HG03097 (cell line): ENCODE results near the gene IKBKG.
"Not testable (repeated sequence)": the region's sequence is repeated elsewhere in the genome, so short reads cannot be mapped to it uniquely, and the experiment has no call there.

Experiments used
- ATAC-seq: cut with Tn5 transposase; IDR thresholded peaks from one replicate; pipeline ENCODE4 v1.9.1; 2021; ENCODE audit not compliant: unreplicated experiment, low FRiP score

IKBKG gene

GRCh38 chrX:154547245-154548027 is at the start of gene IKBKG:
IKBKG (plus strand) TSS chrX:154547620; CDS start chrX:154552003, 4,383 bp downstream.
- peak; percentile 77 for ATAC-seq

- not testable (repeated sequence) for ATAC-seq
Observed at GRCh38 chrX:154501423-154501822, 46.0 kb upstream of the IKBKG start.

DNA sequence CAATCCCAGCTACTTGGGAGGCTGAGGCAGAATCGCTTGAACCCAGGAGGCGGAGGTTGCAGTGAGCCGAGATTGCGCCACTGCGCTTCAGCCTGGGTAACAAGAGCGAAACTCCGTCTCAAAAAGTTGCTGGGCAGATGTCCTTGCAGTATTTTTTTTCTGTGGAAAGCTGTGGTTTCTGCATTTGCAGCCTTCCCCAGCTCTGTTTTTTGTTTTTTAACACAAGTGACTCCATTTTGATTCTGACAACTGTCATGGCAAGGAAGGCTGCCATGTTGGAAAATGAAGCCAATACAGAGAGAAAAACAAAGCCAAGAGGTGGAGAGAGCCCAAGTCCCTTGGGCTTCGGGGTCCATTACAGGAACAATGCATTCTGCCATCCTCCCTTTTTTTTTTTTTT is 45.3 kb upstream of the IKBKG start:
- ATAC-seq, result no peak

GRCh38 chrX:154502989-154503388 is 44.4 kb upstream of the IKBKG start:
- ATAC-seq, result no peak

- ATAC-seq, result no peak
Observed at GRCh38 chrX:154505734-154506133, 41.7 kb upstream of the IKBKG start.

GRCh38 chrX:154506483-154507332 is 40.7 kb upstream of the IKBKG start:
- no peak for ATAC-seq

DNA sequence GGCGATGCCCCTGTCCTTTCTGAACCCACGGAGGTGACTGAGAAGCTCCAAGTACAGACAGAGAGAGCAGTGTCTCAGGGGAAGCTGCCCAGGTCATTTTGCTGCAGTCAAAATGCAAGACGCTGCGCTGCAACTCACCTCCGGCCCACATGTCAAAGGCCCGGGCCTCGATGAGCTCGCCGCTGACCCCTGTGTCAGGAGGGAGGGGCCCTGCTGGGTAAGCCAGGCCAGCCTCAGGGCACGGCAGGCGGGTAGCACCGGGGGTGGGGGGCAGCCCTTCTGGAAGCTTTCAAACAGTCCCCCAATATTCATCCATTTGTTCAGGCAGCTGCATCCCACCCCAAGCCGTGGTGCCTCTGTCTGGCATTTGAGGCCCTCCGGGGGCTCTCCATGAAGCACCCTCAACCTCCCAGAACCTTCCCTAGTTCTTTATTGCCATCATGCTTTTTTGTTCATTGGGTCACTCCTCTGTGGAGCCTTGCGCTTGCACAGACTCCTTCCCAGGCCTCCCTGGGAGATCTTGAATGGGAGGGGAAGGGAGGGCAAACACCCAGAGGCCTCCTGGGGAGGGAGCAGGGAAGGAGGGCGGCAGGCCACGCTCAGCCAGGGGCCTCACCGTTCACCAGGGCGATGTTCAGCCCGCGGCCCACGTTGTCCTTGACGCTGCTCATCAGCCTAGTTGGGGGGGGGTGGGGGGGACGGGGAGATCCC is 39.6 kb upstream of the IKBKG start:
- no peak for ATAC-seq

- no peak for ATAC-seq
Observed at GRCh38 chrX:154508384-154508745, 39.1 kb upstream of the IKBKG start.

DNA sequence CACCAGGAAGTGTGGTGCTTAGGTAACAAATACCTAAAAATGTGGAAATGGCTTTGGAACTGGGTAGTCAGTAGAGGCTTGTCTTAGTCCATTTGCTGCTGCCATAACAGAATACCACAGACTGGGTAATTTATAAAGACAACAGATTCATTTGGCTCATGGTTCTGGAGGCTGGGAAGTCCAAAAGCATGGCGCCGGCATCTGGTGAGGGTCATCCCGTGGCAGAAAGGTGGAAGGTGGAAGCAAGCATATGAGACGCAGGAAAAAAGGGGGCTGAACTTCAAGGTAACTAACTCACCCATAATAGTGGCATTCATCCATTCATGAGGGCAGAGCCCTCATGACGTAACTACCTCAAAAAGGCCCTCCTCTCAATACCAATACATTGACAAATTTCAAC is 38.0 kb upstream of the IKBKG start:
- ATAC-seq, result no peak

GRCh38 chrX:154511761-154512160 is 35.7 kb upstream of the IKBKG start:
- no peak for ATAC-seq

DNA sequence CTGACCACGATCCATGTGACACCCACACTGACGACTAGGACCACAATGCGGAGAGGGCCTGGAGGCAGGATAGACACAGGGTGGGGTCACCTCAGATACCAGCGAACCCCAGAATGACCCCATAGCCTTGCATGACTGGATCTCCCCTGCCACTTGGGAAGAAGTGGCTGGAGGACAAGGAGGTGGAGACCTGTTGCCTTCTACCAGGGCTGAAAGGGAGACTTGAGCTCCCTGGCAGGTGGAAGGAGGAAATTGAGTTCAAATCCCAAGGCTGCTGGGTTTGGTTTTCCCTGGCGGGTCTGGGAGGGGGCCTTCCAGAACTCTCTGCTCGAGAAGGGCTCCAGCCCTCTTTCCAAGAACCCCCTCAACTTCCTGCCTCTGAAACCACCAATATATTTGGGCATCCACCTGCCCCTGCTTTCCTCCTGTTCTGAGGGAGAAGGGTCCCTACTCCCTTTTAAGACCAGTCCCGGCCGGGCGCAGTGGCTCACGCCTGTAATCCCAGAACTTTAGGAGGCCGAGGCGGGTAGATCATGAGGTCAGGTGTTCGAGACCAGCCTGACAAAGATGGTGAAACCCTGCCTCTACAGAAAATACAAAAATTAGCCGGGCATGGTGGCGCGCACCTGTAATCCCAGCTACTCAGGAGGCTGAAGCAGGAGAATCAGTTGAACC is 34.4 kb upstream of the IKBKG start:
- no peak for ATAC-seq

DNA sequence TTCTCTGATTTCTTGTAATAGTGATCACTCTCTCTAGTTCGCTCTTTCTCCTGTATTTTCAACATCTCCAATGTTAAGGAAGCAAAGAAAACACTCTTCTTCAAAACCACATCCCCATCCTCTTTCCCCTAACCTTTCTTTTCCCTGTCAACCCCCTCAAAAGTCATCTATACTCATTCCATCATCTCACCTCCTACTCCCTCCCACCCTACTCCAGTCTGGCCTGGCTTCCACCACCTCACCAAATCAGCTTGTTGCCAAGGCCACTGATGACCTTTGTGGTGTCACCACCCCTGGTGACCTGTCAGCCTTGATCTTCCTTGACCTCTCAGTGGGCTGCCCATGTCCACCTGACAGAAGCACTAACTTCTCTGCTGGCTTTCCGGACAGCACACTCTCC is 33.7 kb upstream of the IKBKG start:
- no peak for ATAC-seq

DNA sequence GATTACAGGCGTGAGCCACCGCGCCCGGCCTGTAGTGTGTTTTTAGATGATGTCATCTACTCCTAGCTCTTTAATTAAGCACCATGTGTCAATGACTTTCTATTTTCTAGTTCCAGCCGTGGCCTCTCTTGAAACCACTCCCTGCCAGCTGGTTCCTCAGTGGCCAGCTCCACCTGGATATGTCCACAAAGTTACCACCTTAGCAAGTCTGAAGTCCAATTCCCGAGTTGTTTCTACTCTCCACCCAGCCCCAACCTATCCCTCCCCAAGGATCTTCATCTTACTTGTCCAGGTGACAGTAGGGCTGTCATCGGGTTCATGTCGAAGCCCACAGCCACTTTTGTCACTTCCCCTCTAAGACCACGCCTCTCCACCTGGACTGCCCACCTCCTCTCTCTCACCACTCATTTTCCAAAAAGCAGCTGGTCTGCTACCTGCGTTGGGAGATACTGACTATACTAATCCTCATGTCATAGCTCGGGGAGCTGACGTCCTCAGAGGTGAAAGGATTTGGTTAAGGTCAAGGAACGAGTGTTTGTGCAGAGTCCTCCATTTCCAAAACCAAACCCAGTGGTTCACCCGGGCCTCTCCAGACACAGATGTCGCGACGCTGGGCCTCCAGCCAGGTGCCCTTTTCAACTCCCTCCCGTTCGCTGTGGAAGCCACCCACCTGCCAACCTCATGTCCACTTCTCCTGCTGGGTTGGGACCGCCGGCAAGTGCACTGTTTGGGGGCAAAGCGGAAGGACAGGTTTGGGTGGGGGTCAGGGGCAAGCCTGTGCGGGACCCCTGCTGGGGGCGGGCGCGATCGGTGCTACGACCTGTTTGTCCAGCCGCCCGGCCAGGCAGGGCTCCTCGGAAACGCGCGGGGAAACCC is 32.1 kb upstream of the IKBKG start:
- ATAC-seq, result peak; percentile 13

DNA sequence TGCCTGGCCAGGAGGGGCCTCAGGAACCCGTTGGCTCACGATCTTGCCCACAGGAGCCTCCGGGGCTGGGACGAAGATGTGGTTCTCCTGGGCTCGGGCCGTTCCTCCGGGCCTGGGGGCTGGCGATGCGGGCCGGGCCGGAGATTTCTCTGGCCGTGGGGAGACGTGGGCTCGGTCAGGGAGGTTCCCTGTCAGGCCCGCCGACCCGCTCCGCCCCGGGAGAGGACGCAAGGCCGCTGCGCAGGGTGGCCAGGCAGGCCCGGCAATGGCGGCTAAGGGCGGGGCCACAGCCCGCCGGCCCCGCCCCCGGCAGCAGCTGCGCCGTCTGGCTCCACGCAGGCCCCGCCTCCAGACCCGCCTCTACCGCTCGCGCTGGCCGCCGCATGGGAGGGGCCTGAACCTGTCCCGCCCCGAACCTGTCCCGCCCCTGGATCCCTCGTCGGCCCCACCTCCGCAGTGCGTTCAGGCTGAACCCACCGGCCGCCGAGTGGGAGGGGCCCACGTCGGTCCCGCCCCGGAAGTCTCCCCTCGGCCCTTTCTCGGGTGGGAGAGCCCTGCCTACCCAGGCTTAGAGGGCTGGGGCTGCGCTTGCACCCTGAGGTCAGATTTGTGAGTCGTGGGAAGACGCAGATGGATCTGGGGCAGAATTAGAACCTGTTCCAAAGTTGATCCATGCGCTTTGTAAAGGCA is 31.3 kb upstream of the IKBKG start, which contains the start of gene FAM3A:
TSS of gene FAM3A (minus strand) at position 267 of the 690 bp plus-strand sequence. CDS start 460 bp downstream, outside the sequence.
- peak; percentile 82 for ATAC-seq

- no peak for ATAC-seq
Observed at GRCh38 chrX:154516656-154517100, 30.7 kb upstream of the IKBKG start.

- ATAC-seq, result no peak
Observed at GRCh38 chrX:154517101-154517781, 30.2 kb upstream of the IKBKG start.

DNA sequence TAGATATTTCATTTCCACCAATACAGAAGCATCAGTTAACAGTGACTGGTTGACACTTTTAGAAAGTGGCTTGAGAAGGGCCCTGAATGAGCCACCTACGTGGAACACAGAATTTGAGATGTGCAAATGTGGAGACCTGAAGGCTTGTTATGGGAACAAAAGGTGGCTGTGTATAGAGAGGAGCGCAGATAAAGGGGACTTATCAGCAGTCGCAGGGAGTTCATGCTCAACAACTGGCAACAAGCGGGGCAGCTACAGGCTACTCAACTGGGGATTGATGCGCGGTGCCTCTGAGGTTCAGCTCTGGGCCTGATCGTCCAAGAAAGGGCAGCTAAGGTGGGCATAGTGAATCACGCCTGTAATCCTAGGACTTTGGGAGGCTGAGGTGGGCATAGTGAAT is 28.0 kb upstream of the IKBKG start:
- ATAC-seq, result no peak
